Measurements from ENCODE around the gene KLHL7.
"Not testable (repeated sequence)": the region's sequence is repeated elsewhere in the genome, so short reads cannot be mapped to it uniquely, and the experiment has no call there.

Gene KLHL7

GRCh38 chr7:23100697-23101096, 4.9 kb upstream of the KLHL7 start:
- no peak for ATAC-seq
- Mint-ChIP-seq H3K27ac (no peak overlapping the region), H3K27me3 (no peaks in the 10 kb centered on the region), H3K9me3 (no peaks in the 10 kb centered on the region), H3K4me3 (no peak overlapping the region), H3K4me1 (no peaks in the 10 kb centered on the region)
- no peak for DNase-seq

GRCh38 chr7:23105086-23105643, 420 bp upstream of the KLHL7 start:
- ATAC-seq (peak; percentile 19), DNase-seq (no peak)
- Mint-ChIP-seq H3K4me3 (peak overlapping the region; percentile 98 to 99), H3K27me3 (no peaks in the 10 kb centered on the region), H3K4me1 (peaks cover 34% of the 10 kb centered on the region), H3K27ac (peak overlapping the region; percentile 98 to 99), H3K9me3 (no peaks in the 10 kb centered on the region)

- DNase-seq (peak; percentile 56), ATAC-seq (peak; percentile 63)
- H3K27me3 Mint-ChIP-seq, result no peaks in the 10 kb centered on the region
- H3K4me1 Mint-ChIP-seq, result peaks cover 42% of the 10 kb centered on the region
- H3K9me3 Mint-ChIP-seq, result no peaks in the 10 kb centered on the region
- peak overlapping the region; percentile 98 to 99 for H3K4me3 Mint-ChIP-seq
- peak overlapping the region; percentile 98 to 99 for H3K27ac Mint-ChIP-seq
Observed at GRCh38 chr7:23106057-23106822, 655 bp downstream of the KLHL7 start.

DNA sequence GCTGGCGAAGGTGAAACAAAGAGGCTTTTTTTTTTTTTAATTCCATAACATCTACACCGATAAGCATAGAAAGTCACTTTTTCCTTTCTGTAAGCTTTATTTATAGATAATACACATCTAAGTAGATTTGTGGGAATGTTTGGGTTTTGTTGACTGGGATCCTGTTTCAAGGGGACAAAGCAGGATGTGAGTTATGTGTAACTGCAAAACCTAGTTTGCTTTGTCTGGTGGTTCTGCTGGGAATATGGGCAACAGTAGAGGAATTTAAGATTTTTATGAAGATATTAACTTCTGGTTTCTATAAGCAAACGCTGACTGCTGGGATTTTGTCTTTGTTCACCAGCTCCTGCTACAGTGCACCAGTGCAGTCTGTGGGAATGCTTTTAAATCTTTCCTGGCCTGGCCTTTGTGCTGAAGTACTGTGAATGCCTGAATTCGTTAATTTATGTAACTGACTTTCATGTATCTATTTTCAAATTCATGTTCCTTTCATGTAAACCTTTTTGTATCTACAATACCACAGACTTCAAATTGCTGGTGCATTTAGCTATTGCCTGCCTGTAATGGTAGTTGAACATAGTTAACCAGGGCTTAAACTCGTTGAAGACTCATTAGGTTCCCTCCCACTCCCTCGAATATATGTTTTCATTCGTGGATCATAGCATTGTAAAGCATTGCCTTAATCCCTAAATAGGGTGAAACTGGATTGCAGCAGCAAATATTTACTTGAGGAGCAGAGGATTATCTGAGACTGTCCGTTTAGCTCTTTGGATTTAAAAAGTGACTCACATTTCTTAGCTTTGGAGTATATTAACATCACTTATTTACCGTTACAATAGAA, 1.5 kb downstream of the KLHL7 start:
- Mint-ChIP-seq H3K27me3 (no peaks in the 10 kb centered on the region), H3K9me3 (no peaks in the 10 kb centered on the region), H3K27ac (peak overlapping the region; percentile 89 to 98), H3K4me3 (peak overlapping the region; percentile 98 to 99), H3K4me1 (peaks cover 42% of the 10 kb centered on the region)
- DNase-seq (no peak), ATAC-seq (no peak)

DNA sequence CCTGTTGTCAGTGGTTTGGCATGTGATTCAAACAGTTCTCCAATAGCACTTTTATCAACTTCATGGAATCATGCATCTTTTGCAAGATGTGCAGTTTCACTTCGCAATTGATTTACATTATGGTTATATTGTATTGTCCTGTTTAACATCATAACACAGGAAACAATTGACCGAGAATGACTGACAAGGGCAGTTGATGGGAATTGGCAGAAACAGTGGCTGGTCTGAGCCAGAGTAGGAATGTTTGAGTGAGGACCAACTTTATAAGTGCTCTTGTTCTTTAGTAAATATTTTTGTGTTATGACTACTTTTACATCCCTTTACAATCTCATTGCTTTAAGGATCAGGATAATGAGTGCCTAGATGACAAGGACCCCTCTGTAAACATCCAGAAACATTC, 2.2 kb downstream of the KLHL7 start:
- no peaks in the 10 kb centered on the region for H3K9me3 Mint-ChIP-seq
- DNase-seq, result no peak
- H3K27me3 Mint-ChIP-seq, result no peaks in the 10 kb centered on the region
- H3K4me3 Mint-ChIP-seq, result no peak overlapping the region
- ATAC-seq, result no peak
- H3K4me1 Mint-ChIP-seq, result peaks cover 42% of the 10 kb centered on the region
- H3K27ac Mint-ChIP-seq, result no peak overlapping the region

GRCh38 chr7:23108995-23109394, 3.4 kb downstream of the KLHL7 start:
- ATAC-seq (no peak), DNase-seq (no peak)
- no peak overlapping the region for H3K27ac Mint-ChIP-seq
- no peak overlapping the region for H3K4me3 Mint-ChIP-seq
- H3K27me3 Mint-ChIP-seq, result no peaks in the 10 kb centered on the region
- H3K9me3 Mint-ChIP-seq, result no peaks in the 10 kb centered on the region
- peaks cover 42% of the 10 kb centered on the region for H3K4me1 Mint-ChIP-seq

GRCh38 chr7:23109470-23109869, 3.9 kb downstream of the KLHL7 start:
- no peak for DNase-seq
- Mint-ChIP-seq H3K4me1 (peaks cover 42% of the 10 kb centered on the region), H3K9me3 (no peaks in the 10 kb centered on the region), H3K4me3 (no peak overlapping the region), H3K27ac (no peak overlapping the region), H3K27me3 (no peaks in the 10 kb centered on the region)
- no peak for ATAC-seq

- Mint-ChIP-seq H3K4me3 (no peak overlapping the region), H3K9me3 (no peaks in the 10 kb centered on the region), H3K27ac (no peak overlapping the region), H3K27me3 (no peaks in the 10 kb centered on the region), H3K4me1 (peaks cover 25% of the 10 kb centered on the region)
- no peak for ATAC-seq
- DNase-seq, result no peak
Observed at GRCh38 chr7:23114896-23115295, 9.3 kb downstream of the KLHL7 start.

DNA sequence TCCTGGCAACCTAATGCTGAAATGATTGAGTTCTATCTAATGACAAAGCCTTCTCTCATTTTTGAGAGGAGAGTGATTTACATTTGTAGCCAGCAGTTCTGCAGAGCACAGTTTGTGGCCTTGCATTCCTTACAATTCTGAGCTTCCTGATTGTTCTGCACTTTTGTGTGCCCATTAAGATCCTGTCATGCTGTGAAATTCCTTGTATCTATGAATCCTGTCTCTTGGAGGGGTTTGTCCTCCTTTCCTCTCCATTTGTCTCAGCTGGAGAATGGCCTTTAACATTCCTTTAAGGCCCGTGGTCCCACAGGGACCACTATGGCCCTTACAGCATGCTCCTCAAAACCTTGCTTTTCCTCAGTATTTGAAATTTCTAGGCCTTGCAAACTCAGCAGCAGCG, 10.4 kb downstream of the KLHL7 start:
- ATAC-seq, result no peak
- H3K4me1 Mint-ChIP-seq, result peaks cover 17% of the 10 kb centered on the region
- H3K4me3 Mint-ChIP-seq, result no peak overlapping the region
- no peaks in the 10 kb centered on the region for H3K9me3 Mint-ChIP-seq
- no peaks in the 10 kb centered on the region for H3K27me3 Mint-ChIP-seq
- DNase-seq, result no peak
- H3K27ac Mint-ChIP-seq, result peak overlapping the region in 1 of 2 donors; percentile 87

- no peaks in the 10 kb centered on the region for H3K27me3 Mint-ChIP-seq
- no peaks in the 10 kb centered on the region for H3K9me3 Mint-ChIP-seq
- H3K4me1 Mint-ChIP-seq, result peaks cover 18% of the 10 kb centered on the region
- H3K27ac Mint-ChIP-seq, result no peak overlapping the region
- ATAC-seq (no peak), DNase-seq (no peak)
- H3K4me3 Mint-ChIP-seq, result no peak overlapping the region
Observed at GRCh38 chr7:23117841-23118240, 12.3 kb downstream of the KLHL7 start.

GRCh38 chr7:23120106-23120505, 14.5 kb downstream of the KLHL7 start:
- Mint-ChIP-seq H3K4me3 (no peak overlapping the region), H3K27ac (no peak overlapping the region), H3K4me1 (peaks cover 18% of the 10 kb centered on the region), H3K9me3 (no peaks in the 10 kb centered on the region), H3K27me3 (no peaks in the 10 kb centered on the region)
- DNase-seq (no peak), ATAC-seq (no peak)

DNA sequence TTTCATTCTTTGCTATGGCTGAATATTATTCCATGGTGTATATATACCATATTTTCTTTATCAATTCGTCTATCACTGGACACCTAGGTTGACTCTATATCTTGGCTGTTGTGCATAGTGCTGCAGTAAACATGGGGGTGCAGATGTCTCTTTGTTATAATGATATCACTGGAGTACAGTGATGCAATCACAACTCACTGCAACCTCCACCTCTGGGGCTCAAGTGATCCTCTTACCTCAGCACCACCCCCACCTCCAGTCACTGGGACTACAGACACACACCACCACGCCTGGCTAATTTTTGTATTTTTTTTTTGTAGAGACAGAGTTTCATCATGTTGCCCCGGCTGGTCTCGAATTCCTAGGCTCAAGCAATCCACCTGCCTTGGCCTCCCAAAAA, 15.6 kb downstream of the KLHL7 start:
- H3K9me3 Mint-ChIP-seq, result no peaks in the 10 kb centered on the region
- ATAC-seq (no peak), DNase-seq (no peak)
- no peaks in the 10 kb centered on the region for H3K27me3 Mint-ChIP-seq
- H3K4me1 Mint-ChIP-seq, result peaks cover 15% of the 10 kb centered on the region
- H3K4me3 Mint-ChIP-seq, result no peak overlapping the region
- H3K27ac Mint-ChIP-seq, result no peak overlapping the region

GRCh38 chr7:23123007-23123406, 17.4 kb downstream of the KLHL7 start:
- Mint-ChIP-seq H3K27ac (no peak overlapping the region), H3K4me1 (peaks cover 4% of the 10 kb centered on the region), H3K4me3 (no peak overlapping the region), H3K9me3 (no peaks in the 10 kb centered on the region), H3K27me3 (no peaks in the 10 kb centered on the region)
- DNase-seq, result no peak
- no peak for ATAC-seq

GRCh38 chr7:23123465-23123864, 17.9 kb downstream of the KLHL7 start:
- ATAC-seq, result no peak
- Mint-ChIP-seq H3K27ac (no peak overlapping the region), H3K27me3 (no peaks in the 10 kb centered on the region), H3K4me1 (peaks cover 4% of the 10 kb centered on the region), H3K4me3 (no peak overlapping the region), H3K9me3 (no peaks in the 10 kb centered on the region)
- DNase-seq, result no peak

GRCh38 chr7:23129036-23129435, 23.5 kb downstream of the KLHL7 start:
- Mint-ChIP-seq H3K27me3 (no peaks in the 10 kb centered on the region), H3K4me1 (no peaks in the 10 kb centered on the region), H3K27ac (no peak overlapping the region), H3K9me3 (peaks cover 0 to 5% of the 10 kb centered on the region in 2 donors), H3K4me3 (no peak overlapping the region)
- DNase-seq (no peak), ATAC-seq (no peak)

- not testable (repeated sequence) for ATAC-seq, H3K9me3 Mint-ChIP-seq, DNase-seq, H3K27me3 Mint-ChIP-seq, H3K4me1 Mint-ChIP-seq, H3K4me3 Mint-ChIP-seq, H3K27ac Mint-ChIP-seq
Observed at GRCh38 chr7:23131799-23132198, 26.2 kb downstream of the KLHL7 start.

Data from stimulated activated naive CD8-positive, alpha-beta T cell treated with anti-CD3 and anti-CD28 coated beads, Interleukin-15, amount 100 ng/mL, for 72 hours (primary cell).